DOHH2 (cell line): ENCODE results near the gene ZBTB5.

ENCODE experiments used
- H3F3A ChIP-seq: fragments of 200-600 bp; sonication (generic), shearing (Covaris generic); 2 replicates; pipeline ENCODE4 v1.6.0; 2016; ENCODE audit warnings: antibody characterized with exemption, mild to moderate bottlenecking; ENCODE audit not compliant: control insufficient read depth, insufficient read depth
- H3K27ac ChIP-seq: fragments of 200-600 bp; sonication (generic); 2 replicates; pipeline ENCODE4 v1.5.1; 2014; ENCODE audit warnings: low read depth, mild to moderate bottlenecking, low read length, moderate library complexity
- H3K27me3 ChIP-seq: fragments of 200-600 bp; sonication (generic); 2 replicates; pipeline ENCODE4 v1.6.1; 2014; ENCODE audit warnings: mild to moderate bottlenecking, low read length, mixed read lengths; ENCODE audit not compliant: control insufficient read depth
- H3K36me3 ChIP-seq: fragments of 200-600 bp; sonication (generic); 2 replicates; pipeline ENCODE4 v1.6.1; 2014; ENCODE audit warnings: mild to moderate bottlenecking, low read length, moderate library complexity, mixed read lengths; ENCODE audit not compliant: control insufficient read depth
- H3K4me1 ChIP-seq: fragments of 200-600 bp; sonication (generic); 2 replicates; pipeline ENCODE4 v1.6.1; 2014; ENCODE audit warnings: mild to moderate bottlenecking, low read length, mixed read lengths; ENCODE audit not compliant: control insufficient read depth
- H3K4me2 ChIP-seq: fragments of 200-600 bp; sonication (generic); 2 replicates; pipeline ENCODE4 v1.6.0; 2014; ENCODE audit warnings: mild to moderate bottlenecking, low read length, moderate library complexity
- H3K4me3 ChIP-seq: fragments of 200-600 bp; sonication (generic); 2 replicates; pipeline ENCODE4 v1.5.1; 2014; ENCODE audit warnings: mild to moderate bottlenecking, low read length, mixed read lengths
- H3K79me2 ChIP-seq: fragments of 200-600 bp; sonication (generic); 2 replicates; pipeline ENCODE4 v1.6.1; 2014; ENCODE audit warnings: mild to moderate bottlenecking, low read length, mixed read lengths; ENCODE audit not compliant: control insufficient read depth
- H3K9me2 ChIP-seq: fragments of 200-600 bp; sonication (generic); replicated peaks from 2 replicates; pipeline ENCODE4 v1.6.1; 2014; ENCODE audit warnings: mild to moderate bottlenecking, low read length, mixed read lengths; ENCODE audit not compliant: control insufficient read depth
- H3K9me3 ChIP-seq: fragments of 200-600 bp; sonication (generic); 2 replicates; pipeline ENCODE4 v1.6.1; 2014; ENCODE audit warnings: antibody characterized with exemption, low read length, mixed read lengths; ENCODE audit not compliant: control insufficient read depth, insufficient read depth
- H4K20me1 ChIP-seq: fragments of 200-600 bp; sonication (generic); 2 replicates; pipeline ENCODE4 v1.6.0; 2014; ENCODE audit warnings: low read depth, mild to moderate bottlenecking, antibody characterized with exemption, low read length, moderate library complexity; ENCODE audit not compliant: control insufficient read depth, insufficient read depth
- EZH2phosphoT487 ChIP-seq: fragments of 200-600 bp; sonication (generic); IDR thresholded peaks from 2 replicates; pipeline ENCODE4 v1.6.1; 2017; ENCODE audit warnings: borderline replicate concordance, mild to moderate bottlenecking, antibody characterized with exemption, low read length, moderate library complexity, mixed read lengths
- TF ChIP-seq, protein P1 (sequence below): fragments of 200-600 bp; sonication (generic); IDR thresholded peaks from one replicate; pipeline ENCODE4 v1.5.1; 2014; ENCODE audit warnings: antibody characterized with exemption, mild to moderate bottlenecking, low read depth, low read length; ENCODE audit not compliant: poor library complexity, severe bottlenecking

Gene ZBTB5

DNA sequence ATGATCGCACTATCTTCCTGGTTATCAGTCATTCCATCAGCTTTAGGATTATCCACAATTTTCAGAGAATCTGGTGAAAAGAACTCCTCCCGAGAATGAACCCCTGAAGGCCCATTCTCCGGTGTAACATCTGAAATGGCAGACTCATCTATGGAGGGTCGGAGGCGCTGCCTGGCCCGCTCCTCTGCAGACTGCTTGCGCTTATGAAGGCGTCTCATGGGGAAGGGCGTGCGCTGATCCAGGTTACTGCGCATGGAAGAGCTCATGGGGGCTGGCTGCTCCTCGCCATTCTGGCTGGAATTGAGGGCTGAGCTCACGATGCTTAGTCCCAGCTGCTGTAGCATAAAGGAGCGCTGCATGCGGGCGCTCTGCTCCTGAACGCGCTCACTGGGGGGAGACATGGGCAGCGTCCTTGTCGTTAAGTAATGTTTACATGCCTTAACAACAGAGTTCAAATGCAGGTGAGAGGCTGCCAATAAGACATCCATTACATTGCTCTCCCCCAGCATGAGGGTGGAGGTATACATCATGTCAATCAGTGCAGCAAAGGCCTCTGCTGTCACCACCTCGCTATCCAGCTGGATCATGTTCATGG is 23.4 kb downstream of the ZBTB5 start:
- H3K4me2 ChIP-seq = no peak overlapping the region
- TF ChIP-seq, protein P1, sequence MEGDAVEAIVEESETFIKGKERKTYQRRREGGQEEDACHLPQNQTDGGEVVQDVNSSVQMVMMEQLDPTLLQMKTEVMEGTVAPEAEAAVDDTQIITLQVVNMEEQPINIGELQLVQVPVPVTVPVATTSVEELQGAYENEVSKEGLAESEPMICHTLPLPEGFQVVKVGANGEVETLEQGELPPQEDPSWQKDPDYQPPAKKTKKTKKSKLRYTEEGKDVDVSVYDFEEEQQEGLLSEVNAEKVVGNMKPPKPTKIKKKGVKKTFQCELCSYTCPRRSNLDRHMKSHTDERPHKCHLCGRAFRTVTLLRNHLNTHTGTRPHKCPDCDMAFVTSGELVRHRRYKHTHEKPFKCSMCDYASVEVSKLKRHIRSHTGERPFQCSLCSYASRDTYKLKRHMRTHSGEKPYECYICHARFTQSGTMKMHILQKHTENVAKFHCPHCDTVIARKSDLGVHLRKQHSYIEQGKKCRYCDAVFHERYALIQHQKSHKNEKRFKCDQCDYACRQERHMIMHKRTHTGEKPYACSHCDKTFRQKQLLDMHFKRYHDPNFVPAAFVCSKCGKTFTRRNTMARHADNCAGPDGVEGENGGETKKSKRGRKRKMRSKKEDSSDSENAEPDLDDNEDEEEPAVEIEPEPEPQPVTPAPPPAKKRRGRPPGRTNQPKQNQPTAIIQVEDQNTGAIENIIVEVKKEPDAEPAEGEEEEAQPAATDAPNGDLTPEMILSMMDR = no peak
- no peak for TF ChIP-seq EZH2phosphoT487
- H3K36me3 ChIP-seq = peaks cover 65% of the 10 kb centered on the region
- no peaks in the 10 kb centered on the region for H3K27me3 ChIP-seq
- no peak overlapping the region for H3K4me3 ChIP-seq
- peaks cover 19% of the 10 kb centered on the region for H3F3A ChIP-seq
- no peaks in the 10 kb centered on the region for H3K9me3 ChIP-seq
- H3K4me1 ChIP-seq = no peaks in the 10 kb centered on the region
- H3K9me2 ChIP-seq = no peaks in the 10 kb centered on the region
- H3K79me2 ChIP-seq = peaks cover 65% of the 10 kb centered on the region
- 0 out of 2 replicates have a peak, but pooled peaks cover 5% of the 10 kb centered on the region for H4K20me1 ChIP-seq
- H3K27ac ChIP-seq = no peak overlapping the region

DNA sequence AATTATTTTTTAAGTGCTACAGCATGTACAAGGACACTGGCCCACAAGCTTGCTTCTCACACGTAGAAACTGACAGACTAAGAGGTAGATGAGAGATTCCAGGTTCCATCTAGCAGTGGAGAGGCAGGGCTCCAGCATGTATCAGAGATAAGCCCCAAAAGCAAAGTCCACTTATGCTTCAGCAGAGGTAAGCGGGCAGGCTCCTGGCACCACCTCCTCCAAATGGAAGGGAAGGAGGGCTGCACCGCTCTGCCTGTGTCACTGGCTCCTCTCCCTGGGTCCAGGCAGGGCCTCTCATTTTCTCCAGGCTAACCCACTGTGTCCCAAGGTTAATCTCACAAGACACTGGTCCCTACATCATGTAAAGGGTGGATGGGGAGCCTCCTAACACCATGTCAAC is 26.9 kb downstream of the ZBTB5 start:
- Histone ChIP-seq H3K79me2 (peaks cover 41% of the 10 kb centered on the region), H3K27ac (no peak overlapping the region), H3F3A (peaks cover 19% of the 10 kb centered on the region), H3K4me3 (no peak overlapping the region), H3K4me1 (no peaks in the 10 kb centered on the region), H3K4me2 (no peak overlapping the region), H3K9me3 (no peaks in the 10 kb centered on the region), H3K9me2 (no peaks in the 10 kb centered on the region), H4K20me1 (no peaks in the 10 kb centered on the region), H3K27me3 (no peaks in the 10 kb centered on the region), H3K36me3 (peaks cover 94% of the 10 kb centered on the region)
- TF ChIP-seq, protein P1 = no peak
- TF ChIP-seq EZH2phosphoT487 = no peak

DNA sequence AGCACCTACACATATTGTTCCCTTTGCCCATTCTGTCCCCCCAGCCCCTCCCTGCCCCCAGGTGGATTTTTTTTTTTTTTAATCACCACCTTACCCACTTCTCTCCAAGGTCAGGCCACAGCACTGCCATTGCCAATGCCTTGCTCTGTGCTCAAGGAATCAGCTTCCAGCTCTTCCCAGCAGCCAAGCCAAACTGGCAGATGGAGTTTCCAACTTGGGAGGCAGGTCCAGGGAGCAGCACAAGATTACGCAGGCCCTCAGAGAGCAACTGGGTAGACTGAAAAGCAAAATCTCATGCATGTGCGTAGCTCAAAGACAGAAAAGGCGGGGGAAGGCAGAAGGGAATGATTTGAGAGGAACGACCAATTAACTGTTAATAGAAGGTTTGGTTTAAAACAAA is 27.6 kb downstream of the ZBTB5 start:
- no peaks in the 10 kb centered on the region for H3K9me2 ChIP-seq
- peaks cover 41% of the 10 kb centered on the region for H3K79me2 ChIP-seq
- no peak overlapping the region for H3K4me3 ChIP-seq
- H3K4me1 ChIP-seq = peaks cover 3% of the 10 kb centered on the region; the same call in 1 of the 2 replicates
- no peak overlapping the region for H3K4me2 ChIP-seq
- H3K9me3 ChIP-seq = no peaks in the 10 kb centered on the region
- no peak overlapping the region for H3K27ac ChIP-seq
- no peaks in the 10 kb centered on the region for H3K27me3 ChIP-seq
- 0 out of 2 replicates have a peak, but pooled peaks cover 3% of the 10 kb centered on the region for H4K20me1 ChIP-seq
- peaks cover 99% of the 10 kb centered on the region for H3K36me3 ChIP-seq
- peaks cover 19% of the 10 kb centered on the region for H3F3A ChIP-seq
- TF ChIP-seq, protein P1 = no peak
- TF ChIP-seq EZH2phosphoT487 = no peak
